Progenitor cell of endocrine pancreas (in vitro differentiated cells): Measurements from ENCODE around the gene PPP4R3B. TPM values are rescaled to one million over a fixed set of nuclear protein-coding genes. Genes with fewer than 3 reads are reported as not detected.

Experiments used
- DNase-seq: peaks from one replicate; pipeline ENCODE4 v3.0.0; 2021; ENCODE audit warnings: low spot score; ENCODE audit not compliant: unreplicated experiment
- H3K27ac Mint-ChIP-seq: 2 replicates; pipeline ENCODE4 v1.8.0; 2021; ENCODE audit warnings: mild to moderate bottlenecking, moderate library complexity, mixed read lengths
- H3K27me3 Mint-ChIP-seq: 2 replicates; pipeline ENCODE4 v1.8.0; 2021; ENCODE audit warnings: mixed read lengths
- H3K36me3 Mint-ChIP-seq: 2 replicates; pipeline ENCODE4 v1.8.0; 2022; ENCODE audit warnings: mixed read lengths; ENCODE audit not compliant: insufficient read depth
- H3K4me1 Mint-ChIP-seq: 2 replicates; pipeline ENCODE4 v1.8.0; 2021; ENCODE audit warnings: low read depth, mixed read lengths
- H3K4me3 Mint-ChIP-seq: 2 replicates; pipeline ENCODE4 v1.8.0; 2021; ENCODE audit warnings: low read depth, mild to moderate bottlenecking, moderate library complexity, mixed read lengths
- H3K9me3 Mint-ChIP-seq: 2 replicates; pipeline ENCODE4 v1.8.0; 2021; ENCODE audit warnings: low read depth, mixed read lengths
- total RNA-seq: library from RNA; stranded (reverse); gene quantifications from 2 replicates; pipeline ENCODE4 v1.2.1, GENCODE V29; 2021
- TF ChIP-seq, protein P1 (sequence below): fragments of 200-600 bp; sonication (generic); IDR thresholded peaks from one replicate; pipeline ENCODE4 v1.5.0; 2021; ENCODE audit warnings: antibody characterized with exemption, mild to moderate bottlenecking; ENCODE audit not compliant: unreplicated experiment

PPP4R3B gene
- total RNA-seq, 1 donor from 2014 or later = 57.0 TPM

DNA sequence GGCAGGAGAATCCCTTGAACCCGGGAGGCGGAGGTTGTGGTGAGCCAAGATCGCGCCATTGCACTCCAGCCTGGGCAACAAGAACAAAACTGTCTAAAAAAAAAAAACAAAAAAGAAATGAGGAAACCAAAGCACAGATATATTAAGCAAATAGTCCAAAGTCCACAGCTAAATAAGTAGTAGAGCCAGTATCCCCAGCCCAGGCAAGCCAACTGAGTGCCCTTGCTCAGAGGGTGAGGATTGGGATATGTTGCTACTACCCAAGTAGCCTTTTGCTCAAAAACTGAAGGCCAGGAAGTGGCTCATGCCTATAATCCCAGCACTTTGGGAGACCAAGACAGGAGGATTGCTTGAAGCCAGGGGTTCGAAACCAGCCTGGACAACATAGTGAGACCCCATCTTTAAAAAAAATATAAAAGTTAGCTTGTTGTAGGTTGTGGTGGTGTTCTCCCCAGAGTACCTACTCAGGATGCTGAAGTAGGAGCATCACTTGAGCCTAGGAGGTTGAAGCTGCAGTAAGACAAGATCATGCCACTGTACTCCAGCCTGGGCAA, 92.5 kb downstream of the PPP4R3B start:
- Mint-ChIP-seq H3K36me3 (peaks cover 17% of the 10 kb centered on the region), H3K9me3 (no peaks in the 10 kb centered on the region), H3K27ac (no peak overlapping the region), H3K4me1 (peaks cover 9% of the 10 kb centered on the region), H3K4me3 (no peak overlapping the region), H3K27me3 (no peaks in the 10 kb centered on the region)
- DNase-seq = no peak
- TF ChIP-seq, protein P1, sequence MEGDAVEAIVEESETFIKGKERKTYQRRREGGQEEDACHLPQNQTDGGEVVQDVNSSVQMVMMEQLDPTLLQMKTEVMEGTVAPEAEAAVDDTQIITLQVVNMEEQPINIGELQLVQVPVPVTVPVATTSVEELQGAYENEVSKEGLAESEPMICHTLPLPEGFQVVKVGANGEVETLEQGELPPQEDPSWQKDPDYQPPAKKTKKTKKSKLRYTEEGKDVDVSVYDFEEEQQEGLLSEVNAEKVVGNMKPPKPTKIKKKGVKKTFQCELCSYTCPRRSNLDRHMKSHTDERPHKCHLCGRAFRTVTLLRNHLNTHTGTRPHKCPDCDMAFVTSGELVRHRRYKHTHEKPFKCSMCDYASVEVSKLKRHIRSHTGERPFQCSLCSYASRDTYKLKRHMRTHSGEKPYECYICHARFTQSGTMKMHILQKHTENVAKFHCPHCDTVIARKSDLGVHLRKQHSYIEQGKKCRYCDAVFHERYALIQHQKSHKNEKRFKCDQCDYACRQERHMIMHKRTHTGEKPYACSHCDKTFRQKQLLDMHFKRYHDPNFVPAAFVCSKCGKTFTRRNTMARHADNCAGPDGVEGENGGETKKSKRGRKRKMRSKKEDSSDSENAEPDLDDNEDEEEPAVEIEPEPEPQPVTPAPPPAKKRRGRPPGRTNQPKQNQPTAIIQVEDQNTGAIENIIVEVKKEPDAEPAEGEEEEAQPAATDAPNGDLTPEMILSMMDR = no peak

DNA sequence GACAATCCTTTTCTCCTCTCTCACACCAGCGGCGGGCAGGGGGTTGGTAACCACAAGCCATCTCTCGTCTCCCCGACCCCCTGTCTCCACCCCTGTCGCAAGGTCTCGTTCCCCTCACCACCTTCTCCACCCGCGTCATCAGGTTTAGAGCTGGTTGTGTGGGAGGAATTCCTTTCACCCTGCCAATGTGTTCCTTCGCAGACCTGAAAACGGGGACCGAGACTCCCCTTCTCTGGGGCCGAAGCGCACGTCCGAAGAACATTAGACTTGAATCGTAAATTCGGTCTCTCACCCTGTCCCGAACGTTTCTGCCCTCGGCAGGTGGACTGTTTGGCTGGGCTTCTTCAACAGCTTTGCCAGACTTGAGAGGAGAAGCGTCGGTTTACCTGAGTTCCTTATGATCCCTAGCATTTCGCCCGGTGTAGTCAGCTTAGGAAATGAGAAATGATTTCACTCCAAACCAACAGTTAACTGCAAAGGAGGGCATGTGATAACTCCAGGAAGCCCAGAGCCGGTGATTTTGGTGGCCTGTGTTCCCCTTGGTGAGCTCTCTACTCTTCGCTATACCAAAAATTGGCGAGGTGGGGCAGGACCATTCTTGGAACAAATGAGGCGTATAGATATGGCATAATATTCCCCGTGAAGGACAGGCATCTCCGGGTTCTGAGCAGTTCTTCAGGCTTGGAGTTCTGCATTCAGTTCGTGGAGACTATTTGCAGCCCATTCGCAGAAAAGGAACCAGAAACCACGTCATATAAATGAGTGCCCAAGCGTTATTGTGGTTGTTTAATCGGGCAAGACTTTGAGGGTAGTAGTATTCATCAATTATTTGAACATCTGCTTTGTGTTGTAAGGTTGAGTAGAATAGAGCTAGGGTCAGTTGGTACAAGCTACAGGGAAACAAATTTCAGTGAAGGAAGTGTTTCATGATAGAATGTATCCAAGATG, 97.2 kb downstream of the PPP4R3B start:
- peaks cover 12% of the 10 kb centered on the region for H3K4me1 Mint-ChIP-seq
- TF ChIP-seq, protein P1 = no peak
- peaks cover 5% of the 10 kb centered on the region for H3K36me3 Mint-ChIP-seq
- H3K27me3 Mint-ChIP-seq = no peaks in the 10 kb centered on the region
- no peaks in the 10 kb centered on the region for H3K9me3 Mint-ChIP-seq
- peak; percentile 13 for DNase-seq
- H3K4me3 Mint-ChIP-seq = peak overlapping the region; percentile 99
- peak overlapping the region; percentile 99 for H3K27ac Mint-ChIP-seq

DNA sequence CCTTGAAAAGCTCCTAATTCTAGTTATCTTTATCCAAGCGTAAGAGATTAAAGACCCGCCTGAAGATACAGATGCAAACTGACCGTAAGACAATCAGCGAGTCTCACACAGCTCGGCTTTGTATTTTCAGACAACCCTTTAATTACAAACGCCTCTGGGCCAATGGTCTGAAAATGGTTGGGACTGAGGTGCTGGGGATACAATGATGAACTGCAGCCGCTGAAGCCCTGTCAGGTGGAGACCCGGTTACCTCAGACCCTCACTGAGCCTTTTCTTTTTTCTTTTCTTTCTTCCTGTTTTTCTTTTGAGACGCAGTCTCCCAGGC, 98.6 kb downstream of the PPP4R3B start:
- H3K9me3 Mint-ChIP-seq = no peaks in the 10 kb centered on the region
- H3K4me3 Mint-ChIP-seq = peak overlapping the region; percentile 99
- H3K27ac Mint-ChIP-seq = peak overlapping the region; percentile 99
- no peaks in the 10 kb centered on the region for H3K27me3 Mint-ChIP-seq
- TF ChIP-seq, protein P1 = no peak
- peaks cover 12% of the 10 kb centered on the region for H3K4me1 Mint-ChIP-seq
- no peak for DNase-seq
- peaks cover 2% of the 10 kb centered on the region for H3K36me3 Mint-ChIP-seq

DNA sequence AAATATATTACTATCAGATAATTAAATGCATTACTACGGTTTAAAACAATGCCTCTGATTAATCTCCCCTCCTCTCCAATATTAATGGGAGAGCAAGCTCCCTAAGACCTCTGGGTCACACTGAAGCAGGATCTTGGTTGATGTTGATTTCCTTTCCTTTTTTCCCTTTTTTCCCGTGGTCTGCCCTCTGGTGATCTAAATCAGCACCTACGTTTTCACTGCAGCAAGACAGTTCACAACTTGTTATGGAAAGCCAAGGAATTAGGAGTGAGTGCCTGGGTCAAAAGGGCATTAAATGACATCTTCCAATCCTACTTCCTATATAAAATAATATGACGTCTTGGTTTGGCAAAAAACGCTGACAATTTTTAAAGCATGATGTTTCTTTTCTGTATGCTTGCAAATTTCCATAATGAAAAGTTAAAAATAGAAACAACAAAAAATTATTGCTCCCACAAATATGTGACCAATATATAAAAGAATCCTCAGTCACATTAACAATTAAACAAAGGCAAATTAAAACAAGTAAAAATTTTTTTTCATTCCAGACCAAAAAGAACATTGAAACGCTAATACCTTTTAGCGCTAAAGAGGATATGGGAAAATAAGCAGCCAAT, 105.8 kb downstream of the PPP4R3B start:
- H3K4me1 Mint-ChIP-seq = no peaks in the 10 kb centered on the region

More for the DNA sequence above, 105.8 kb downstream of the PPP4R3B start:
- TF ChIP-seq, protein P1 = peak; percentile 61
- Mint-ChIP-seq H3K9me3 (no peaks in the 10 kb centered on the region), H3K27ac (no peak overlapping the region), H3K27me3 (no peaks in the 10 kb centered on the region), H3K4me3 (no peak overlapping the region), H3K36me3 (no peaks in the 10 kb centered on the region)
- DNase-seq = no peak
